Gastrocnemius medialis (tissue), 4 donors: ENCODE results near the gene UBE2J1.

Experiments
- CTCF ChIP-seq, 5 experiments: fragments of 450-650 bp in 3 of 5; fragments of 200-600 bp in 2 of 5; sonication (generic) in 2 of 5; IDR thresholded peaks in 4 of 5; conservative IDR thresholded peaks in 1 of 5; 1 replicate in 4 of 5; 2 replicates in 1 of 5; pipeline ENCODE4 v1.5.1; 2016 to 2019; ENCODE audit warnings: antibody characterized with exemption in 5 of 5, mild to moderate bottlenecking in 3 of 5, moderate library complexity in 3 of 5
- POLR2A ChIP-seq, 2 donors: fragments of 450-650 bp; IDR thresholded peaks; one replicate each; pipeline ENCODE4 v1.6.1; 2017; ENCODE audit warnings: antibody characterized with exemption in 2 of 2, mild to moderate bottlenecking in 2 of 2, moderate library complexity in 2 of 2

GRCh38 chr6:89351671-89352277 lies 748 bp downstream of the UBE2J1 start:
- TF ChIP-seq CTCF (IDR thresholded peaks at IDR 0.05 in 4 of 5, conservative IDR thresholded peaks at IDR 0.05 in 1 of 5), result no peak
- no peak for TF ChIP-seq POLR2A (IDR thresholded peaks at IDR 0.05)
